GM12878 (cell line): ENCODE results near the gene GMIP. TPM values are rescaled to one million over a fixed set of nuclear protein-coding genes. Genes with fewer than 3 reads are reported as not detected.
A peak's percentile ranks its signal among the peaks of the same experiment; 100 is the strongest.

Experiments used
- ATAC-seq: fragments of 200-7000 bp; cut with Tn5 transposase; 3 replicates; pipeline ENCODE4 v1.9.1; 2020; ENCODE audit warnings: mild to moderate bottlenecking, moderate library complexity
- BruUV-seq: library from RNA; stranded (reverse); fragments of 400-500 nt; replicated peaks from 2 replicates; lab custom pipeline; 2021; lab: Mats Ljungman, UMichigan
- CTCF ChIA-PET: fragments of 300-600 bp; sonication (Branson Sonifier 250); formaldehyde crosslinking; extraction: SDS; loops from one replicate; lab custom pipeline; 2021; ENCODE audit warnings: inconsistent platforms; lab: Yijun Ruan, JAX
- POLR2A ChIA-PET: fragments of 350-600 bp; formaldehyde crosslinking; extraction: SDS; loops from one replicate; lab custom pipeline; 2021; ENCODE audit warnings: inconsistent platforms; lab: Charles Lee
- RAD21 ChIA-PET: fragments of 300-600 bp; sonication (Branson Sonifier 250); formaldehyde crosslinking; loops from one replicate; lab custom pipeline; 2023; ENCODE audit warnings: antibody characterized with exemption; ENCODE audit not compliant: unreplicated experiment; lab: Charles Lee
- SMC1A ChIA-PET: fragments of 300-600 bp; sonication (Branson Sonifier 250); formaldehyde crosslinking; loops from one replicate; lab custom pipeline; 2023; ENCODE audit not compliant: unreplicated experiment, uncharacterized antibody; lab: Charles Lee
- DNase-seq: peaks from one replicate; pipeline ENCODE4 v3.0.0-alpha.2; 2011; ENCODE audit warnings: low read depth, low spot score
- FAIRE-seq: peaks from 3 replicates; lab custom pipeline; 2011; peaks lifted over from hg19 to GRCh38; lab: Jason Lieb, UNC
- H2AFZ ChIP-seq: 2 replicates; pipeline ENCODE4 v1.6.0; 2011; ENCODE audit warnings: low read depth, low read length, control low read depth; ENCODE audit not compliant: control insufficient read depth
- H3K27ac ChIP-seq: 2 replicates; pipeline ENCODE4 v1.5.1; 2011; ENCODE audit warnings: control low read depth; ENCODE audit not compliant: control insufficient read depth, insufficient read depth
- H3K27me3 ChIP-seq, 2 experiments: replicated peaks in 1 of 2; 2 replicates each; pipeline versions ENCODE4 v1.6.0 to v1.6.1; 2011; ENCODE audit warnings: low read length in 1 of 2; ENCODE audit not compliant: control insufficient read depth in 2 of 2, insufficient read depth in 2 of 2
- H3K36me3 ChIP-seq, 2 experiments: 2 replicates each; pipeline ENCODE4 v1.5.1; 2011; ENCODE audit warnings: low read length in 1 of 2; ENCODE audit not compliant: control insufficient read depth in 2 of 2, insufficient read depth in 2 of 2
- H3K4me1 ChIP-seq: 2 replicates; pipeline ENCODE4 v1.6.1; 2011; ENCODE audit warnings: mild to moderate bottlenecking, low read length, moderate library complexity, mixed read lengths; ENCODE audit not compliant: control insufficient read depth, insufficient read depth
- H3K4me2 ChIP-seq: 2 replicates; pipeline ENCODE4 v1.6.0; 2011; ENCODE audit warnings: control low read depth; ENCODE audit not compliant: control insufficient read depth, insufficient read depth
- H3K4me3 ChIP-seq: fragments of 200-600 bp; sonication (generic); 2 replicates; pipeline ENCODE4 v1.5.1; 2016
- H3K79me2 ChIP-seq: 2 replicates; pipeline ENCODE4 v1.6.0; 2011; ENCODE audit warnings: low read length; ENCODE audit not compliant: control insufficient read depth, insufficient read depth
- H3K9ac ChIP-seq: 2 replicates; pipeline ENCODE4 v1.8.0; 2011; ENCODE audit warnings: low read length, control low read depth, mixed read lengths; ENCODE audit not compliant: control insufficient read depth, insufficient read depth
- H3K9me3 ChIP-seq: replicated peaks from 3 replicates; pipeline ENCODE4 v1.5.1; 2011; ENCODE audit warnings: mild to moderate bottlenecking, low read length; ENCODE audit not compliant: control insufficient read depth, insufficient read depth
- H4K20me1 ChIP-seq: 2 replicates; pipeline ENCODE4 v1.6.0; 2011; ENCODE audit not compliant: control insufficient read depth, insufficient read depth
- ATF3 ChIP-seq: IDR thresholded peaks from 2 replicates; pipeline ENCODE4 v1.6.1; 2011; ENCODE audit warnings: low read depth, mild to moderate bottlenecking, low read length, moderate library complexity, borderline replicate concordance; ENCODE audit errors: extremely low read depth
- MYB ChIP-seq: fragments of 150-350 bp; IDR thresholded peaks from 2 replicates; pipeline ENCODE4 v1.6.1; 2014; ENCODE audit warnings: mild to moderate bottlenecking, low read depth, low read length, borderline replicate concordance
- NFYA ChIP-seq: IDR thresholded peaks from 2 replicates; pipeline ENCODE4 v1.6.1; 2011; ENCODE audit warnings: low read depth, mild to moderate bottlenecking, low read length, improper control_type of control experiment, borderline replicate concordance
- NR2F1 ChIP-seq: fragments of 450-650 bp; conservative IDR thresholded peaks from 2 replicates; pipeline ENCODE4 v1.6.1; 2017; ENCODE audit warnings: mild to moderate bottlenecking
- POLR2A ChIP-seq: IDR thresholded peaks from 2 replicates; pipeline ENCODE4 v1.6.1; 2011; ENCODE audit warnings: low read depth, mild to moderate bottlenecking, low read length
- SIN3A ChIP-seq: IDR thresholded peaks from 2 replicates; pipeline ENCODE4 v1.6.1; 2012; ENCODE audit warnings: low read depth, low read length, improper control_type of control experiment
- SMARCA5 ChIP-seq: fragments of 450-650 bp; IDR thresholded peaks from 2 replicates; pipeline ENCODE4 v1.6.1; 2017; ENCODE audit warnings: mild to moderate bottlenecking
- SP1 ChIP-seq: IDR thresholded peaks from one replicate; pipeline ENCODE4 v1.6.1; 2011; ENCODE audit warnings: low read depth, low read length
- YBX1 ChIP-seq: fragments of 450-650 bp; IDR thresholded peaks from 2 replicates; pipeline ENCODE4 v1.6.1; 2016; ENCODE audit warnings: antibody characterized with exemption
- WGBS: methylation state at CpG from one replicate; pipeline ENCODE4 v1.1.6; 2016; ENCODE audit warnings: low lambda C conversion rate; ENCODE audit not compliant: insufficient replicate concordance, insufficient coverage; ENCODE audit errors: missing lambda C conversion rate; 5-methylcytosine and 5-hydroxymethylcytosine counted together
- in situ Hi-C: fragments of 300-500 bp; cut with MboI; formaldehyde crosslinking; loops from 9 replicates; pipeline ENCODE4 v1.14.3; 2018; ENCODE audit warnings: mixed read lengths
- intact Hi-C: fragments of 100-400 bp; cut with micrococcal nuclease; formaldehyde crosslinking; loops from one replicate; pipeline ENCODE4 v1.14.2; 2022; ENCODE audit not compliant: unreplicated experiment
- polyA plus RNA-seq, 11 experiments: library from polyadenylated mRNA; depleted of rRNA in 4 of 11; unstranded in 6 of 11; stranded (reverse) in 5 of 11; fragments of >200 nt; fragmentation: Nextera tagmentation in 4 of 11; fragmentation: Illumina TruSeq in 1 of 11; extraction: Ambion mirVana in 4 of 11; extraction: Trizol in 1 of 11; gene quantifications; 1 replicate in 1 of 11; 2 replicates in 10 of 11; pipeline versions ENCODE4 v1.2.1 to v1.2.3, GENCODE V29; 2011 to 2016; ENCODE audit warnings: inconsistent platforms in 2 of 11, missing spikeins in 2 of 11, low read depth in 1 of 11
- total RNA-seq, 4 experiments: library from RNA; depleted of rRNA in 3 of 4; stranded (reverse); fragments of >200 nt in 3 of 4; fragmentation: Illumina TruSeq in 1 of 4; extraction: Trizol in 1 of 4; gene quantifications; 2 replicates each; pipeline versions ENCODE4 v1.2.1 to v1.2.3, GENCODE V29; 2013 to 2021
- TF ChIP-seq, protein P1 (sequence below): fragments of 450-650 bp; formaldehyde crosslinking; IDR thresholded peaks from 2 replicates; pipeline ENCODE4 v1.4.0; 2020; ENCODE audit warnings: mild to moderate bottlenecking, moderate library complexity

The GMIP gene
- total and polyA plus RNA-seq, 10 of the 15 experiments (the other 5 are each of a cell fraction or from before 2014, with no cell fraction given) = 1.5 to 63.5 (median 22.3) TPM

DNA sequence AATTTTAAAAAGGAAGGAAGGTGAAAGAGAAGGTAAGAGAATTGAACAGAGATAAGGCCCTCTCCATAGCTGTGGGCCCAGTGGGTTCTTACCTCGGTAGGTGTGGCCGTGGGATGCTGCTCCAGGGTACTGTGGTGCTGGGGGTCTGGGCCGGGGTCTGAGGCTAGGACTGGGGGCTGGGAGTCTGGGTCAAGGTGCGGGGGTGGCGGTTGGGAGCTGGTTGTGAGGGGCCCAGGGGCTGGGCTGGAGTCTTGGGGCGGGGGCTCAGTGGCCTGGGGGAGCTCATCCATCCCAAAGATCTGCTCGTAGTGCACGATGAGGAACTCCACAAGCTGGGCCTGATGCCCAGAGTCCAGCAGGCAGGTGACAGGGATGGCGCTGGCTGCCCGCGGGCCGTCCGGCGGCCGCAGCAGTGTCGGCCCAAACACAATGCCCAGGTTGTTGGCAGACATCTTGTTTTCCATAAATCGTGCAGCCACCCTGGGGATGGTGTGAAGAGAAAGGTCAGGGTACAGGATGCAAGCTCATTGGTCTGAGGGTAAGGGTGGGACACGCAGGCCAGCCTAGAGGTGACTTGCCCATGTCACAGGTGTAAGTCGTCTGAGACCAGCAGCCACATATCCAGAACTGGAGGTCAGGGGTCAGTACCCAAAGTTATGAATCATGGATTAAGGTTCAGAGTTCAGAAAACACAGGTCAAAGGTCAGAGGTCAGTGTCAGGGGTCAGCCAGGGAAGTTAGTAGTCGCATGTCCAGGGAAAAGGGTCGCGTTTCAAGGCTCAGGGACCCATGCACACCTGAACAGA is 9.5 kb downstream of the GMIP start (continued):
- peak; percentile 91 for TF ChIP-seq NR2F1
- no peak for TF ChIP-seq ATF3
- no peak for TF ChIP-seq MYB

DNA sequence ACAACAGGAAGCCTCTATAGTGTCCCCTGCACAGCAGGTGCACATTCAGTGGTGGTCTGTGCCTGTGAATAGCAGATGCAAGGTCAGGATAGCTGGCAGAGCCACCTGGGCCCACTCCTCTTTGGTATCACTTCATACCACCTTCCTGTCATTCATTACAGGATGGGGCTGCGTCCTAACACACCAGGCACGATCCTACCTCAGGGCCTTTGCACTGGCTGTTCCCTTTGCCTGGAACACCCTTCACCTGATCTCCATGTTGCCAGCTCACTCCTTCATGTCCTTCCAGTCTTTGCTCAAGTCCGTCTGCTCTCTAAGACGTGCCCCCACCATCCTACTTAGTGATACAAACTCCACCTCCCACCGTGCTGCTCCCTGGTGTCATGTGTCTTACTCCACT is 10.8 kb downstream of the GMIP start:
- H3K9ac ChIP-seq = no peak overlapping the region
- H3K4me3 ChIP-seq = no peak overlapping the region
- ChIA-PET CTCF (interaction anchor here (1.6 kb wide), 1 partner anchor 80 kb away, joined by 5 read pairs; no protein-coding TSS in a partner anchor), POLR2A (no interaction called here), SMC1A (no interaction called here), RAD21 (no interaction called here)
- H3K9me3 ChIP-seq = no peaks in the 10 kb centered on the region
- H4K20me1 ChIP-seq = no peaks in the 10 kb centered on the region
- TF ChIP-seq, protein P1, sequence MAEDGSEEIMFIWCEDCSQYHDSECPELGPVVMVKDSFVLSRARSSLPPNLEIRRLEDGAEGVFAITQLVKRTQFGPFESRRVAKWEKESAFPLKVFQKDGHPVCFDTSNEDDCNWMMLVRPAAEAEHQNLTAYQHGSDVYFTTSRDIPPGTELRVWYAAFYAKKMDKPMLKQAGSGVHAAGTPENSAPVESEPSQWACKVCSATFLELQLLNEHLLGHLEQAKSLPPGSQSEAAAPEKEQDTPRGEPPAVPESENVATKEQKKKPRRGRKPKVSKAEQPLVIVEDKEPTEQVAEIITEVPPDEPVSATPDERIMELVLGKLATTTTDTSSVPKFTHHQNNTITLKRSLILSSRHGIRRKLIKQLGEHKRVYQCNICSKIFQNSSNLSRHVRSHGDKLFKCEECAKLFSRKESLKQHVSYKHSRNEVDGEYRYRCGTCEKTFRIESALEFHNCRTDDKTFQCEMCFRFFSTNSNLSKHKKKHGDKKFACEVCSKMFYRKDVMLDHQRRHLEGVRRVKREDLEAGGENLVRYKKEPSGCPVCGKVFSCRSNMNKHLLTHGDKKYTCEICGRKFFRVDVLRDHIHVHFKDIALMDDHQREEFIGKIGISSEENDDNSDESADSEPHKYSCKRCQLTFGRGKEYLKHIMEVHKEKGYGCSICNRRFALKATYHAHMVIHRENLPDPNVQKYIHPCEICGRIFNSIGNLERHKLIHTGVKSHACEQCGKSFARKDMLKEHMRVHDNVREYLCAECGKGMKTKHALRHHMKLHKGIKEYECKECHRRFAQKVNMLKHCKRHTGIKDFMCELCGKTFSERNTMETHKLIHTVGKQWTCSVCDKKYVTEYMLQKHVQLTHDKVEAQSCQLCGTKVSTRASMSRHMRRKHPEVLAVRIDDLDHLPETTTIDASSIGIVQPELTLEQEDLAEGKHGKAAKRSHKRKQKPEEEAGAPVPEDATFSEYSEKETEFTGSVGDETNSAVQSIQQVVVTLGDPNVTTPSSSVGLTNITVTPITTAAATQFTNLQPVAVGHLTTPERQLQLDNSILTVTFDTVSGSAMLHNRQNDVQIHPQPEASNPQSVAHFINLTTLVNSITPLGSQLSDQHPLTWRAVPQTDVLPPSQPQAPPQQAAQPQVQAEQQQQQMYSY = no peak
- TF ChIP-seq NFYA (no peak), SMARCA5 (no peak), SIN3A (no peak), YBX1 (no peak), POLR2A (0 out of 2 replicates have a peak, but pooled peaks have one; percentile 36), SP1 (no peak), MYB (no peak)
- no peaks in the 10 kb centered on the region; the same call in 1 of the 2 replicates for H3K4me1 ChIP-seq
- no peak for DNase-seq
- no peak for FAIRE-seq
- no peaks in the 10 kb centered on the region for H3K79me2 ChIP-seq
- WGBS = 87% methylated on average over 5 of the region's 5 CpGs
- H3K36me3 ChIP-seq = peaks cover 19 to 33% of the 10 kb centered on the region in 2 experiments
- ATAC-seq = no peak
- in situ Hi-C loops = no loop called here
- no peak overlapping the region for H2AFZ ChIP-seq
- no TSS peak for BruUV-seq
- intact Hi-C loops = no loop called here
- H3K27ac ChIP-seq = no peak overlapping the region
- H3K4me2 ChIP-seq = no peak overlapping the region
- H3K27me3 ChIP-seq = no peaks in the 10 kb centered on the region
